ENCODE measurements around the gene SLC45A3. TPM values are rescaled to one million over a fixed set of nuclear protein-coding genes. Genes with fewer than 3 reads are reported as not detected.

Gene SLC45A3
- total RNA-seq, 2 donors from 2014 or later = 2.6 to 2.7 TPM

- no peak overlapping the region for H3K4me3 ChIP-seq
- H3K9me3 ChIP-seq = no peaks in the 10 kb centered on the region
- no peak for DNase-seq (ENCODE audit: low spot score)
- H3K36me3 ChIP-seq = no peaks in the 10 kb centered on the region
- no peak overlapping the region for H3K27ac ChIP-seq
- no peak for TF ChIP-seq CTCF (IDR thresholded peaks at IDR 0.05)
- H3K4me1 ChIP-seq = peaks cover 0 to 33% of the 10 kb centered on the region in 2 donors
- H3K27me3 ChIP-seq = no peaks in the 10 kb centered on the region
Observed at GRCh38 chr1:205670150-205670446, 10.2 kb downstream of the SLC45A3 start.

- Histone ChIP-seq H3K36me3 (no peaks in the 10 kb centered on the region), H3K27ac (no peak overlapping the region), H3K4me3 (no peak overlapping the region), H3K27me3 (no peaks in the 10 kb centered on the region), H3K9me3 (no peaks in the 10 kb centered on the region), H3K4me1 (peaks cover 0 to 34% of the 10 kb centered on the region in 2 donors)
- no peak for DNase-seq (ENCODE audit: low spot score)
- no peak for TF ChIP-seq CTCF (IDR thresholded peaks at IDR 0.05)
Observed at GRCh38 chr1:205669341-205670149, 10.8 kb downstream of the SLC45A3 start.

- no peak for TF ChIP-seq CTCF (IDR thresholded peaks at IDR 0.05)
Observed at GRCh38 chr1:205668951-205669340, 11.4 kb downstream of the SLC45A3 start.

GRCh38 chr1:205667909-205668643 lies 12.2 kb downstream of the SLC45A3 start:
- H3K4me3 ChIP-seq = no peak overlapping the region
- no peaks in the 10 kb centered on the region for H3K9me3 ChIP-seq
- peaks cover 0 to 38% of the 10 kb centered on the region in 2 donors for H3K4me1 ChIP-seq
- no peak overlapping the region for H3K27ac ChIP-seq
- DNase-seq (ENCODE audit: low spot score) = no peak
- no peaks in the 10 kb centered on the region for H3K27me3 ChIP-seq
- TF ChIP-seq CTCF (IDR thresholded peaks at IDR 0.05) = no peak
- no peaks in the 10 kb centered on the region for H3K36me3 ChIP-seq

More at GRCh38 chr1:205668951-205669340, 11.4 kb downstream of the SLC45A3 start:
- Histone ChIP-seq H3K4me1 (peaks cover 0 to 38% of the 10 kb centered on the region in 2 donors), H3K4me3 (no peak overlapping the region), H3K36me3 (no peaks in the 10 kb centered on the region), H3K27ac (no peak overlapping the region), H3K27me3 (no peaks in the 10 kb centered on the region), H3K9me3 (no peaks in the 10 kb centered on the region)
- DNase-seq (ENCODE audit: low spot score) = no peak

GRCh38 chr1:205666372-205667166 lies 13.7 kb downstream of the SLC45A3 start:
- Histone ChIP-seq H3K4me3 (no peak overlapping the region), H3K27ac (no peak overlapping the region), H3K4me1 (peaks cover 0 to 38% of the 10 kb centered on the region in 2 donors), H3K36me3 (no peaks in the 10 kb centered on the region), H3K27me3 (no peaks in the 10 kb centered on the region), H3K9me3 (no peaks in the 10 kb centered on the region)
- no peak for DNase-seq (ENCODE audit: low spot score)
- no peak for TF ChIP-seq CTCF (IDR thresholded peaks at IDR 0.05)
